GM10266 (cell line): Measurements from ENCODE around the gene GPRC5D.

Experiments
- DNase-seq: peaks from one replicate; pipeline ENCODE4 v3.0.0; 2012; ENCODE audit errors: extremely low spot score
- TF ChIP-seq, protein P1 (sequence below): IDR thresholded peaks from 2 replicates; pipeline ENCODE4 v1.5.1; 2012; ENCODE audit warnings: mild to moderate bottlenecking, low read depth; ENCODE audit not compliant: control insufficient read depth, insufficient read depth; ENCODE audit errors: missing control alignments

GPRC5D gene

DNA sequence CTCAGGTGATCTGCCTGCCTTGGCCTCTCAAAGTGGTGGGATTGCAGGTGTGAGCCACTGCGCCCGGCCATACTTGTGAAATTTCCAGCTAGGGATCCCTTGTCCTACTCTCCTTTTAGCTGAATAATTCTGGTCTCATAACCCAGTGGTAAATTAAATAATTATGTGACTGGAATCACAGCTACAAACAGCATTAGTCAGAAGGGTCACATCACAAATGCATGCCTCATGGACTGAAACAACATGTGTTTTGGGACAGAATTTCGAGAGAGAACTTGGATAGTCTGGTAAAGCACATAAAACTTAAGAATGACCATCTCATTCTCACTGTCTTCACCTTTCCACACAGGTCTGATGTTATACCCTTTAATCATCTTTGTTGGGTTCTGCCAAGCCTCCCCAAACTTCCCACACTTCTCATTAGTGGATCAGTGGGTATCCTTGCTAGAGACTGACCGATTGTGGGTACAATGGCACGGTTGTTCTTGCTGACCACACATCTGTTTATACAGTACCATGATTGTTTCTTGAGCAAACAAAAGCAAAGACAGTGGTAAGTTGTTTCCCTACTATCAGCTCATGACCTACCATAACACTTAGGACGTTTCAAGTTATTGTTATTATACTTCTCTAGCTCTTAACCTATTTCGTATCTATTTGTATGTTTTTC is 5.1 kb downstream of the GPRC5D start:
- DNase-seq, result no peak
- TF ChIP-seq, protein P1, sequence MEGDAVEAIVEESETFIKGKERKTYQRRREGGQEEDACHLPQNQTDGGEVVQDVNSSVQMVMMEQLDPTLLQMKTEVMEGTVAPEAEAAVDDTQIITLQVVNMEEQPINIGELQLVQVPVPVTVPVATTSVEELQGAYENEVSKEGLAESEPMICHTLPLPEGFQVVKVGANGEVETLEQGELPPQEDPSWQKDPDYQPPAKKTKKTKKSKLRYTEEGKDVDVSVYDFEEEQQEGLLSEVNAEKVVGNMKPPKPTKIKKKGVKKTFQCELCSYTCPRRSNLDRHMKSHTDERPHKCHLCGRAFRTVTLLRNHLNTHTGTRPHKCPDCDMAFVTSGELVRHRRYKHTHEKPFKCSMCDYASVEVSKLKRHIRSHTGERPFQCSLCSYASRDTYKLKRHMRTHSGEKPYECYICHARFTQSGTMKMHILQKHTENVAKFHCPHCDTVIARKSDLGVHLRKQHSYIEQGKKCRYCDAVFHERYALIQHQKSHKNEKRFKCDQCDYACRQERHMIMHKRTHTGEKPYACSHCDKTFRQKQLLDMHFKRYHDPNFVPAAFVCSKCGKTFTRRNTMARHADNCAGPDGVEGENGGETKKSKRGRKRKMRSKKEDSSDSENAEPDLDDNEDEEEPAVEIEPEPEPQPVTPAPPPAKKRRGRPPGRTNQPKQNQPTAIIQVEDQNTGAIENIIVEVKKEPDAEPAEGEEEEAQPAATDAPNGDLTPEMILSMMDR, result no peak

DNA sequence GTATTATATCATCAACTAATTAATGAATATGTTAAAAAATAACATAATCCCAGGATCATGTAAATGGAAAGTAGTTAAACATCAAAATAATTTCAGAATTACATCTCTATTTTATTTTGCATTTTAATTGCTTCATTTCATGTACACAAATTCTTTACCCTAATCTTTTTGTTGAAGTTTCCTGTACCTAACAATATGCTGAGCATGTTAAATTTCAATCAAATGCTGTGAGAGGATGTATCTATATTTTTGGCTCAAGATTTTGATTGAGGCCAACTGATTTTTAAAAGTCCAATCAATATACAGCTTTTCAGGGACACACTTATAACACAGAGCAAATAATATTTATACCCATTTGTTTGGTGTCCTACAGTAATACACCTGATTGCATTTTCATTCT is 6.4 kb downstream of the GPRC5D start:
- TF ChIP-seq, protein P1, result no peak
- DNase-seq, result no peak

DNA sequence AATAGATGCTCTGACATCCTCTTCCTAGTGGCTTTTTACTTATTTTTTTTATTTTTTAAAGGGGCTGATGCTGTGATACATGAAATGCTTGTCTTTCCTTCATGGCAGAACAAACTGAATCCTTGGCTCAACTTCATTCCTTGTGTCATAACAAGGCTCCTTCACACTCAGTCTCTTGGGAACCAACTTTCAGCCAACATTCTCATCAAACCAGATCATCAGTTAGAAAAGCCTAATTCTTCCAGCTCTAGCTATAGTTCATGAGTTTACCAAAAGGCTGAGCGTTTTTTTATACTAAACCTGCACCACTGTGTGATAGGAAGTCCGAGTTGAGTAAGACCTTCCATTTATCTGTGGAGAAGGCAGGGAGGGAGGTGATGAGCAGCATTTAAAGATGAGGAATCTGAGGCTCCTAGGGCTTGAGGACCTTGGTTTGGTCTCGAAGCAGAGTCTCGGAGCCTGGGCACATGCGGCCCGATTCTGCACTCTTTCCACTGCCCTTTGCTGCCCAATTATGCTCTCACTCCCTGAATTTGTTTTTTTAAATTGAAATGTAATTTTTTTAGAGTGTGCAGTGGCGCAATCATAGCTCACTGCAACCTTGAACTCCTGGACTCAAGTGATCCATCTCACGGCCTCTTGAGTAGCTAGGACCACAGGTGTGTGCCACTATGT is 8.2 kb downstream of the GPRC5D start:
- TF ChIP-seq, protein P1, result no peak
- DNase-seq, result no peak

DNA sequence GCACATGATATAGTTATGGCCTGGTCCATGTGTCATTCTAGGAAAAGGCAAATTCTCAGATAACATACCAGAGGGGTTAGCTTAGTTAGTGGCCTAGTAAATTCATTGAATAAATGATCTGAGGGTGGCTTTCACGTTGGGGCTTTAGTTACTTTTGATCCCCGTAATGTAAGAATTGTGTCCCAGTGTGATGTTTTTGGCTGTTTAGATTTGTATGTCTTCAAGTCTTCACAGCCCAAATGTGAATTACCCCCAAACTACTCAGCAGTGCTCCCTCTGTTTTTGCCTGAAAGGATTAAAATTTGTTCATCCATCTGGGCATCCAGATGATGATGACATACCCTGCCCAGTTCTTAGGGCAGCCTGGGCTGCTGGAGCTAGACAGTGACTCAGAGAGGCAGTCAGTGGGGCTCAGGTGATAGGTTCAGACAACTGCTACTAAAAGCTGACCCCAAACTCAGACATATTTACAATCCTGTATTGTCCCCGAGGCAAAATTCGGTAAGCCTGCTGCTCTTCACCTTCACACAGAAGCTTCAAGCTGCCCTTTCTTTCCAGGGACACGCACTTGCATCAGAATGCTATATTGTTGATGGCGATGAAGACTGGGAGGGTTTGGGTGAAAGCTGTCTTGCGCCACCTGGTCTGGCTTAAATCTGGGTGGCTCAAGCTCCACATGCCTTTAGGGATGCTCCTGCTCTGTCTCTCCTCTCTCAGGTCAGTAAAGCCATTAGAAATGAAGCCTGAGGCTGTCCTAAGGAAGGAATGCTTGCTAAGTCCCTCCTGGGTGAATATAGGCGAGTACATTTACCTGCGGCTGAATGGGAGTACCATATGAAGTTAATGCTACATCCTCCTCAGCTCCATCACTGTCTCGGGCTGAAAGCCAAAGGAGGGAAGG is 10.3 kb downstream of the GPRC5D start:
- DNase-seq, result no peak
- TF ChIP-seq, protein P1, result no peak

DNA sequence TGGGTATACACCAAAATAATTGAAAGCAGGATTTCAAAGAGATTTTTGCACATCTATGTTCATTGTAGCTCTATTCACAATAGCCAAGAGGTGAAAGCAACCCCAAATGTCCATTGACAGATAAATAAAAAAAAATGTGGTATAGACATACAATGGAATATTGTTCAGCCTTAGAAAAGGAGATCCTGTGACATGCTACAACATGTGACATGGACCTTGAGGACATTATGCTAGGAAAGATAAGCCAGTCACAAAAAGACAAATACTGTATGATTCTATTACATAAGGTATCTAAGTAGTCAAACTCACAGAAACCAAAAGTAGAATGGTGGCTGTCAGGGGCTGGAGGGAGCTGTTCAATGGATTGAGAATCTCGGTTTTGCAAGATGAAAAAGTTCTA is 12.1 kb downstream of the GPRC5D start:
- TF ChIP-seq, protein P1, result no peak
- DNase-seq, result no peak

DNA sequence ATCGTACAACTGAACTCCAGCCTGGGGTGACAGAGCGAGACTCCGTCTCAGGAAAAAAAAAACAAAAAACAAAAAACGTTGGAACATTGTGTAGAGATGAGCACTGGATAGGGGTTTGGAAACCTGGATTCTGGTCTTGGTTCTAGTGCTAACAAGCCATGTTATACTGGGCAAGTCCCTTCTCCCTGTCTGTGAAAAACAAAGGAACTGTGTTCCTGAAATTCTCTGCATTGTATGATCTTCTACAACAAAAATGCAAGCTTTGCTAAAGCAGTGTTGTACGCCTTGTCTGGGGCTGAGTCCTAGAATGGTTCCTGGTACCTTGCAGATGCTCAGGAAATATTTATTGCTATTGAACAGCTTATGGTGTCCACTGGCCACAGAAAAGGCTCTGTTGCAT is 13.4 kb downstream of the GPRC5D start:
- DNase-seq, result no peak
- TF ChIP-seq, protein P1, result no peak

DNA sequence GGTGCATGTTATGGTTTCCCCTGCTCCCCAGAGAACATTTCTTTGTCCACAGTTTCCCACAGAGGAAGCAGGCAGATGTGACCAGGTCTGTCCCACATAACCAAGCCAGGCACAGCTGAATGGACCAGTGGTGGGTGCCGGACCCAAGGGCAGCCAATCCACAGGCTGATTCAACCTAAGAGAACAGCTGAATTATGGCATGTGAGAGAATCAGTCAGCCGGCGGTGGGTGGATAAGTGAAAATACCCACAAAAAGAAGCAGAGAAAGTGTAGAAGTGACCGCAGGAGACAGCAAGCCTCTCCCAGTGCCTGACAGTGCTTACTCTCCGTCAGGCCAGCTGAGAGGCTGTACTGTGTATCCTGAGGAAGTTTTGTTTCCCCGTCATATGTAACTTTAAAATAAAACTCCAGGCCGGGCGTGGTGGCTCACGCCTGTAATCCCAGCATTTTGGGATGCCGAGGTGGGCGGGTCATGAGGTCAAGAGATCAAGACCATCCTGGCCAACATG is 14.9 kb downstream of the GPRC5D start:
- DNase-seq, result no peak
- TF ChIP-seq, protein P1, result no peak
